ENCODE results near the gene SPPL2C.

SPPL2C gene

DNA sequence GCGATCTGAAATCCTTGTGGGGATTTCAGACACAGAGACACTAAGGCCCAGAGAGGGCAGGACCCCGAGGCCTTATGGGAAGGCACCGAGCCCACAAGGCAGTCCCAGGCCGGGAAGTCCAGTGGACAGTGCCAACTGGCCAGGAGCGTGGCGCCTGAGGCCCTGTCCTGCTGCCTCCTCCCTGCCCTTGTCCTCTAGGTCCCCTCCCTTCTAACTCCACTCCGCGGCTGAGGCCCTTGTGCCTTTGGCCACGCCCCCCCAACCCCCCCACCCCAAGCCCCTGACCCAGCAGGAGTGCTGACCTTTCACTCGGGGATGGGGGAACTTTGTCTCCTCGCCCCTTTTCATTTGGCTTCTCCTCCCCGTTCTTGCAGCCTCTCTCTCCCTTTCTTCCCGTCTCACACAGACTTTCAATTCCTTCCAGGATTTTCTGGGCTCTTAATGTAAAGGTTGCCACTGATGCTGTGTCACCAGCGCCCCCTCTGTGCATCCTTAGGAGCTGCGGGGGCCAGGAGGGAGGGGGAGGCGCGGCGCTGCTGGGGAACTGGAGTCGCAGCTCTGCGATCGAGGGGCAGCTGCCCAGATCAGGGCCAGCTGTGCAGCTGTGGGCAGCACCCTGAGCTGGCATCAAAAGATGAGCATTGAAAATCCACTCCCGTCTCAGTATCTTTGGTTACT is 31.5 kb upstream of the SPPL2C start:
- H3K36me3 ChIP-seq = no peaks in the 10 kb centered on the region
- TF ChIP-seq, protein P1, sequence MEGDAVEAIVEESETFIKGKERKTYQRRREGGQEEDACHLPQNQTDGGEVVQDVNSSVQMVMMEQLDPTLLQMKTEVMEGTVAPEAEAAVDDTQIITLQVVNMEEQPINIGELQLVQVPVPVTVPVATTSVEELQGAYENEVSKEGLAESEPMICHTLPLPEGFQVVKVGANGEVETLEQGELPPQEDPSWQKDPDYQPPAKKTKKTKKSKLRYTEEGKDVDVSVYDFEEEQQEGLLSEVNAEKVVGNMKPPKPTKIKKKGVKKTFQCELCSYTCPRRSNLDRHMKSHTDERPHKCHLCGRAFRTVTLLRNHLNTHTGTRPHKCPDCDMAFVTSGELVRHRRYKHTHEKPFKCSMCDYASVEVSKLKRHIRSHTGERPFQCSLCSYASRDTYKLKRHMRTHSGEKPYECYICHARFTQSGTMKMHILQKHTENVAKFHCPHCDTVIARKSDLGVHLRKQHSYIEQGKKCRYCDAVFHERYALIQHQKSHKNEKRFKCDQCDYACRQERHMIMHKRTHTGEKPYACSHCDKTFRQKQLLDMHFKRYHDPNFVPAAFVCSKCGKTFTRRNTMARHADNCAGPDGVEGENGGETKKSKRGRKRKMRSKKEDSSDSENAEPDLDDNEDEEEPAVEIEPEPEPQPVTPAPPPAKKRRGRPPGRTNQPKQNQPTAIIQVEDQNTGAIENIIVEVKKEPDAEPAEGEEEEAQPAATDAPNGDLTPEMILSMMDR (IDR thresholded peaks at IDR 0.05; ENCODE audit: low read depth, low read length) = peak; percentile 26; the same call in 1 of the 2 replicates
- H3K27me3 ChIP-seq = no peaks in the 10 kb centered on the region
- H3K9me3 ChIP-seq = no peaks in the 10 kb centered on the region
- H3K4me1 ChIP-seq = no peaks in the 10 kb centered on the region
- no peak for DNase-seq
- H3K4me3 ChIP-seq (ENCODE audit: low read depth, low read length) = no peak overlapping the region

DNA sequence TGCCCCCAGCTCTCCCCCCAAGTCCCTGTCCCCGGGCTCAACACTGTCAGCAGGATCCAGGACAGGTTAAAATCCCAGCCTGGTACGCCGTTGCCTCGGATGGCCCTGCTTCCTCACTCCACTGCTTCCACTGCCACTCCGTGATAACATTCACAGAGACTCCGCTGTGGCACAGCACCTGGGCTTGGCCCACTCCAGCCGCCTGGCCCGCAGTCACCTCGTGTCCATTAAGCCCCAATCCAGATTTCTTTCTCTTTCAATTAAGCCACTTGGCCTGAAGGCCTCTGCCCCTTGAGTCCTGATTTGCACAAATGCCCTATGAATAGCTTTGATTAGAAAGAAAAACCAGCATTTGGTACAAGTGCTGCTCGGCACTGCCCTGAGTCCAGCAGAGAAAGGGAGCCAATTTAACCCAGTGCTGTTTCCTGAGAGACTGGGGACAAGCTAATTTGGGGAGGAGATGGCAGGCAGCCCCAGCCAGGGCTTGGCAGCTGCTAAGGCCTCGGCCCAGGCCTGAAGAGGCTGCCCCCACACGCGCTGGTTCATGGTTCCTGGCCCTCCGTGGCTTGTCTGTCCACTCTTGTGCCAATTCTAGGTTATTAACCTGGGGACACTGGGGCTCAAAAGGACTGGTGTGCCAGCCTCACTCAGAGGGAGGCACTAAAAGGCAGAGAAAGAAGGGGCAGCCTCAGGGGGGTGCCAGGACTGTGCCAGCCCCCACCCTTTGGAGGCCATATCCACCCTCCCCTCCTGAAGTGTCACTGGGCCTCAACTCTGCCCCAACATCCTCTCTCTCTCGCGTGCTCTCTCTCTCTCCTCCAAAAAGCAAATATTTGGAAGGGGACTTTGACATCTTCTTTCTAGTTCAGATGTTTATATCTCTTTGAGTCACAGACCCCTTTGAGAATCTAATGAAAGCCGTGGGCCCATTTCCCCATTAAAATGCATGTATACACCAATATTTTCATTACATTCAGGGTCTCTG is 29.8 kb upstream of the SPPL2C start:
- no peaks in the 10 kb centered on the region for H3K4me1 ChIP-seq
- H3K27me3 ChIP-seq = no peaks in the 10 kb centered on the region
- H3K36me3 ChIP-seq = no peaks in the 10 kb centered on the region
- DNase-seq = no peak
- no peak overlapping the region for H3K4me3 ChIP-seq (ENCODE audit: low read depth, low read length)
- no peaks in the 10 kb centered on the region for H3K9me3 ChIP-seq
- TF ChIP-seq, protein P1 (IDR thresholded peaks at IDR 0.05; ENCODE audit: low read depth, low read length) = no peak

DNA sequence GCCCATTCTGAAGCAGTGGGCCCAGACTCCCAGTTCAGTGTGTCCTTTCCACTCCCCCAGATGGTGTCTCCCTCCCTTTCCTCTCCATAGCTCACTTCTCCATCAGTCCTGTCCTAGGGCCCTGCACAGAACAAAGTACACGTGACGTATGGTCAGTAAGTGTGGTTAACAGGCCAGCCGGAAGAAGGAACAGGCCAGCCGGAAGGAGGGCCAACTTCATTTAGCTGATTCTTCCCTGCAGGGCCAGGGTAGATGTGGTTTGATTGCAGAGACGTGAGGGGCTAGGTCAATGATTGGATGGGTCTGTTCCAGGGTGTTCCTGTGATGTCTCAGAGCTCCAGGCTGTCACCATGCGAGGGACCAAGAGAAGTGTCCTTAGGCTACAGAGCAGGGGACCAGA is 28.9 kb upstream of the SPPL2C start:
- Histone ChIP-seq H3K27me3 (no peaks in the 10 kb centered on the region), H3K36me3 (no peaks in the 10 kb centered on the region), H3K4me1 (no peaks in the 10 kb centered on the region), H3K4me3 (ENCODE audit: low read depth, low read length) (no peak overlapping the region), H3K9me3 (no peaks in the 10 kb centered on the region)
- no peak for DNase-seq
- TF ChIP-seq, protein P1 (IDR thresholded peaks at IDR 0.05; ENCODE audit: low read depth, low read length) = no peak

DNA sequence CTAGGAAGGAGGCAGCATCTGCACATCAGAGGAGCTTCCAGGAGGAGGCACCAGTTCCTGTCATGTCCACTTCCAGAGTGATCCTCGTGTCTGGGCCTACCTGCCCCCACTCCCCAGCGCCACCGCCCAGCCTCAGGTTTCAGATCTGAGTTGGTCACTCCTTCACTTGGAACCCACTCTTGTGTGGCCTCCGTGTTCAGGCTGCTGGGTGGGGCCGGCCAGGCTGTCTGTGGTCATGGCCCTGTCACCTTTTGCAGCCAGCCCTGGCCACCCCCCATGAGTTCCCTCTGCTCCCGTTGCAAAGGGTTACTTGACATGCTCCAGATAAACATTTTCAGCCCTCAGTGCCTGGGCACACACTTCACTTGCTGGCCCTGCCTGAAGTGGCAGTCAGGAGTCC is 26.6 kb upstream of the SPPL2C start:
- H3K9me3 ChIP-seq = no peaks in the 10 kb centered on the region
- TF ChIP-seq, protein P1 (IDR thresholded peaks at IDR 0.05; ENCODE audit: low read depth, low read length) = no peak
- DNase-seq = no peak
- no peaks in the 10 kb centered on the region for H3K4me1 ChIP-seq
- no peak overlapping the region for H3K4me3 ChIP-seq (ENCODE audit: low read depth, low read length)
- no peaks in the 10 kb centered on the region for H3K27me3 ChIP-seq
- no peaks in the 10 kb centered on the region for H3K36me3 ChIP-seq

DNA sequence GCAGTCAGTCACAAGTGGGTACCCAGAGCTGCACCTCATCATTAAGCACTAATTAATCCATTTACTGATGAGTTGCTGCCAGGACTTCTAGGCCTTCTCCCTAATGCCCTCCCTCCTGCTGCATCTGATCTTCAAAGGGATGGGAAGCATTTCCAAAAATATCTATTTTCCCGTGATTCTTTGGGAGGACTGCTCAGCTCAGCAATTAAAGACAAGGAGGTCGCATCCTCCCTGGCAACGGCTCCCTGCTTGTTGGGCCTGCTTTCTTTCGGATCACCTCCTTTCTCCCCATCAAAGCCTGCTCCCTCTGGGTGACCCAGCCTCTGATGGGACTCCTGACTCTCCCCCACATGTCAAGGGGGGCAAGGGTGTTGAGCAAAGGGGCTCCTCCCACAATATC is 26.0 kb upstream of the SPPL2C start:
- TF ChIP-seq, protein P1 (IDR thresholded peaks at IDR 0.05; ENCODE audit: low read depth, low read length) = no peak
- Histone ChIP-seq H3K36me3 (no peaks in the 10 kb centered on the region), H3K4me1 (no peaks in the 10 kb centered on the region), H3K4me3 (ENCODE audit: low read depth, low read length) (no peak overlapping the region), H3K9me3 (no peaks in the 10 kb centered on the region), H3K27me3 (no peaks in the 10 kb centered on the region)
- no peak for DNase-seq

DNA sequence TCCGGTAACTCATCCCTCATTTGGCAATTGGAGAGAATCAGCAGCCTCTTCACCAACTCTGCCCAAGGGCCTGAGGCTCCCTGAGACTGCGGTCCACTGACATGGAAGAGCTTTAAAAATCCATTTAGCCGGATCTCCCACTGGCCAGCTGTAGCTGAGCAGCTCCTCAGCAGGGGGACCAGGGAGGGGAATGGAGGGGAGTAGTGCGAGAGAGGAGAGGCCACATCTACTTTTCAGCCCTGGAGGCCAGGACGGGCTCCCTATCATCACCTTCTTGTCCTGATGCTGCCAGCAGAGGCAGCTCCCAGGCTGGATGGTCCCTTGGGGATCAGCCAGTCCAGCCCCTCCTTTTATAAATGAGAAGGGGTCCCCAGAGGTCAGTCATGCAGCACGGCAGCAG is 25.0 kb upstream of the SPPL2C start:
- no peaks in the 10 kb centered on the region for H3K9me3 ChIP-seq
- H3K4me1 ChIP-seq = no peaks in the 10 kb centered on the region
- no peak for DNase-seq
- TF ChIP-seq, protein P1 (IDR thresholded peaks at IDR 0.05; ENCODE audit: low read depth, low read length) = no peak
- no peak overlapping the region for H3K4me3 ChIP-seq (ENCODE audit: low read depth, low read length)
- no peaks in the 10 kb centered on the region for H3K27me3 ChIP-seq
- no peaks in the 10 kb centered on the region for H3K36me3 ChIP-seq

All from BE2C (cell line).